Gastroesophageal sphincter (tissue), 4 donors: ENCODE results near the gene HHAT. TPM values are rescaled to one million over a fixed set of nuclear protein-coding genes. Genes with fewer than 3 reads are reported as not detected.
A peak's percentile ranks its signal among the peaks of the same experiment; 100 is the strongest.

Experiments used
- ATAC-seq: fragments of 150-250 bp; one replicate; pipeline ENCODE4 v1.9.1; 2016; ENCODE audit warnings: mild to moderate bottlenecking, moderate library complexity
- H3K27ac ChIP-seq, 4 donors: fragments of 200-600 bp; sonication (generic) in 3 of 4; 1 replicate in 3 of 4; 2 replicates in 1 of 4; pipeline ENCODE4 v1.5.1; 2016 to 2019
- H3K27me3 ChIP-seq: fragments of 200-600 bp; sonication (generic); one replicate; pipeline ENCODE4 v1.5.1; 2019
- H3K36me3 ChIP-seq, 2 donors: fragments of 200-600 bp; sonication (generic); one replicate each; pipeline ENCODE4 v1.5.1; 2019; ENCODE audit warnings: control low read depth in 1 of 2
- H3K4me1 ChIP-seq, 3 donors: fragments of 200-600 bp; sonication (generic); 1 replicate in 2 of 3; 2 replicates in 1 of 3; pipeline ENCODE4 v1.5.1; 2016 to 2019; ENCODE audit warnings: control low read depth in 2 of 3
- H3K4me3 ChIP-seq, 2 donors: fragments of 200-600 bp; sonication (generic); one replicate each; pipeline ENCODE4 v1.5.1; 2019; ENCODE audit warnings: mild to moderate bottlenecking in 1 of 2, moderate library complexity in 1 of 2
- H3K9me3 ChIP-seq, 3 donors: fragments of 200-600 bp; sonication (generic); one replicate each; pipeline ENCODE4 v1.5.1; 2017 to 2019; ENCODE audit warnings: control low read depth in 2 of 3
- CTCF ChIP-seq, 4 experiments: fragments of 200-600 bp in 2 of 4; fragments of 450-650 bp in 2 of 4; sonication (generic) in 1 of 4; IDR thresholded peaks; one replicate each; pipeline ENCODE4 v1.5.1; 2017 to 2019; ENCODE audit warnings: antibody characterized with exemption in 4 of 4, mild to moderate bottlenecking in 2 of 4, moderate library complexity in 2 of 4
- EP300 ChIP-seq: sonication (generic); formaldehyde crosslinking; IDR thresholded peaks from one replicate; pipeline ENCODE4 v1.6.1; 2017; ENCODE audit warnings: antibody characterized with exemption, mild to moderate bottlenecking
- POLR2A ChIP-seq, 2 donors: fragments of 450-650 bp; IDR thresholded peaks; one replicate each; pipeline ENCODE4 v1.6.1; 2017; ENCODE audit warnings: antibody characterized with exemption in 2 of 2, mild to moderate bottlenecking in 2 of 2, moderate library complexity in 1 of 2
- POLR2AphosphoS5 ChIP-seq: sonication (generic); formaldehyde crosslinking; IDR thresholded peaks from one replicate; pipeline ENCODE4 v1.6.1; 2017; ENCODE audit warnings: antibody characterized with exemption
- WGBS, 2 donors: methylation state at CpG; one replicate each; pipeline ENCODE4 v1.1.5; 2018; ENCODE audit warnings: low coverage in 1 of 2; 5-methylcytosine and 5-hydroxymethylcytosine counted together
- total RNA-seq, 4 donors: library from RNA; depleted of rRNA; stranded (reverse); fragments of >200 nt; gene quantifications; one replicate each; pipeline ENCODE4 v1.1.0, GENCODE V29; 2016

HHAT gene
- total RNA-seq, 4 donors from 2014 or later: 1.2 to 2.4 (median 1.9) TPM

- Histone ChIP-seq H3K36me3 (no peaks in the 10 kb centered on the region), H3K9me3 (no peaks in the 10 kb centered on the region), H3K4me1 (peaks cover 0 to 50% (median 40%) of the 10 kb centered on the region in 3 donors), H3K27ac (peak overlapping the region in 3 of 4 donors; percentile 82 to 88 (median 84)), H3K4me3 (peak overlapping the region in 1 of 2 donors; percentile 58), H3K27me3 (no peaks in the 10 kb centered on the region)
- 14 to 25% methylated on average over 6 to 7 of the region's 9 CpGs for WGBS, 2 donors
- peak; percentile 21 for ATAC-seq
- TF ChIP-seq POLR2AphosphoS5 (no peak), EP300 (no peak), CTCF (IDR thresholded peaks at IDR 0.05) (no peak)
These were observed 36.9 kb upstream of the HHAT start for GRCh38 chr1:210291786-210292230.

- ATAC-seq: peak; percentile 48
- Histone ChIP-seq H3K27ac (peak overlapping the region; percentile 44 to 88 (median 83)), H3K4me1 (peaks cover 0 to 50% (median 40%) of the 10 kb centered on the region in 3 donors), H3K36me3 (no peaks in the 10 kb centered on the region), H3K27me3 (no peaks in the 10 kb centered on the region), H3K4me3 (peak overlapping the region; percentile 40 to 58), H3K9me3 (no peaks in the 10 kb centered on the region)
- no peak for TF ChIP-seq POLR2A (IDR thresholded peaks at IDR 0.05)
- TF ChIP-seq CTCF (IDR thresholded peaks at IDR 0.05): peak in 3 of 4 experiments; percentile 15 to 62 (median 21)
- WGBS, 2 donors: 0 to 20% methylated on average over 5 to 10 of the region's 56 CpGs
These were observed 36.4 kb upstream of the HHAT start for GRCh38 chr1:210292231-210292871.

GRCh38 chr1:210293171-210293607, 35.5 kb upstream of the HHAT start:
- WGBS, 2 donors: 12 to 13% methylated on average over 3 to 4 of the region's 7 CpGs
- no peaks in the 10 kb centered on the region for H3K9me3 ChIP-seq
- H3K36me3 ChIP-seq: no peaks in the 10 kb centered on the region
- peak; percentile 11 for TF ChIP-seq POLR2AphosphoS5
- TF ChIP-seq CTCF (IDR thresholded peaks at IDR 0.05): no peak
- no peaks in the 10 kb centered on the region for H3K27me3 ChIP-seq
- H3K27ac ChIP-seq: peak overlapping the region; percentile 44 to 88 (median 83)
- H3K4me3 ChIP-seq: peak overlapping the region; percentile 40 to 58
- ATAC-seq: peak; percentile 72
- peaks cover 0 to 50% (median 40%) of the 10 kb centered on the region in 3 donors for H3K4me1 ChIP-seq

- no peak for TF ChIP-seq EP300
- no peak for TF ChIP-seq POLR2AphosphoS5
- TF ChIP-seq CTCF (IDR thresholded peaks at IDR 0.05): no peak
- TF ChIP-seq POLR2A (IDR thresholded peaks at IDR 0.05): no peak
- Histone ChIP-seq H3K36me3 (no peaks in the 10 kb centered on the region), H3K4me3 (no peak overlapping the region), H3K4me1 (peaks cover 0 to 50% (median 40%) of the 10 kb centered on the region in 3 donors), H3K27me3 (no peaks in the 10 kb centered on the region), H3K9me3 (no peaks in the 10 kb centered on the region), H3K27ac (peak overlapping the region in 3 of 4 donors; percentile 1 to 54 (median 12))
- 48 to 49% methylated on average over 5 to 7 of the region's 10 CpGs for WGBS, 2 donors
- no peak for ATAC-seq
These were observed 33.5 kb upstream of the HHAT start for GRCh38 chr1:210294999-210295745.
